Measurements from ENCODE around the gene MINDY4. TPM values are rescaled to one million over a fixed set of nuclear protein-coding genes. Genes with fewer than 3 reads are reported as not detected.
A peak's percentile ranks its signal among the peaks of the same experiment; 100 is the strongest.

The MINDY4 gene
- total RNA-seq, 2 donors from 2014 or later = 5.4 to 8.8 TPM

GRCh38 chr7:30757342-30757692 lies 13.9 kb upstream of the MINDY4 start:
- H3K27ac ChIP-seq = no peak overlapping the region
- H3K4me1 ChIP-seq = peaks cover 0 to 71% of the 10 kb centered on the region in 2 donors
- H3K9me3 ChIP-seq = no peaks in the 10 kb centered on the region
- no peaks in the 10 kb centered on the region for H3K27me3 ChIP-seq
- DNase-seq (ENCODE audit: low spot score) = no peak
- no peak overlapping the region for H3K4me3 ChIP-seq
- no peaks in the 10 kb centered on the region for H3K36me3 ChIP-seq
- TF ChIP-seq CTCF (IDR thresholded peaks at IDR 0.05) = no peak

- H3K4me3 ChIP-seq = no peak overlapping the region
- no peak for TF ChIP-seq CTCF (IDR thresholded peaks at IDR 0.05)
These were observed 10.6 kb upstream of the MINDY4 start for GRCh38 chr7:30760514-30761213.

GRCh38 chr7:30761214-30762156 lies 9.7 kb upstream of the MINDY4 start:
- Histone ChIP-seq H3K36me3 (no peaks in the 10 kb centered on the region), H3K9me3 (no peaks in the 10 kb centered on the region), H3K4me1 (peaks cover 0 to 66% of the 10 kb centered on the region in 2 donors), H3K27me3 (no peaks in the 10 kb centered on the region), H3K27ac (peak overlapping the region; percentile 55 to 57), H3K4me3 (no peak overlapping the region)
- no peak for DNase-seq (ENCODE audit: low spot score)
- TF ChIP-seq CTCF (IDR thresholded peaks at IDR 0.05) = no peak

More at GRCh38 chr7:30760514-30761213, 10.6 kb upstream of the MINDY4 start:
- DNase-seq (ENCODE audit: low spot score) = peak; percentile 79
- Histone ChIP-seq H3K27ac (peak overlapping the region; percentile 41 to 55), H3K4me1 (peaks cover 0 to 70% of the 10 kb centered on the region in 2 donors), H3K27me3 (no peaks in the 10 kb centered on the region), H3K9me3 (no peaks in the 10 kb centered on the region), H3K36me3 (no peaks in the 10 kb centered on the region)

GRCh38 chr7:30764030-30764975 lies 6.9 kb upstream of the MINDY4 start:
- H3K4me3 ChIP-seq = no peak overlapping the region
- H3K27ac ChIP-seq = peak overlapping the region; percentile 43 to 58
- no peak for TF ChIP-seq CTCF (IDR thresholded peaks at IDR 0.05)
- H3K27me3 ChIP-seq = no peaks in the 10 kb centered on the region
- H3K9me3 ChIP-seq = no peaks in the 10 kb centered on the region
- peaks cover 0 to 47% of the 10 kb centered on the region in 2 donors for H3K4me1 ChIP-seq
- H3K36me3 ChIP-seq = no peaks in the 10 kb centered on the region
- DNase-seq (ENCODE audit: low spot score) = peak; percentile 82

GRCh38 chr7:30765408-30765807 lies 5.8 kb upstream of the MINDY4 start:
- Histone ChIP-seq H3K27ac (peak overlapping the region; percentile 43 to 58), H3K27me3 (no peaks in the 10 kb centered on the region), H3K36me3 (no peaks in the 10 kb centered on the region), H3K4me1 (peaks cover 0 to 47% of the 10 kb centered on the region in 2 donors), H3K4me3 (no peak overlapping the region), H3K9me3 (no peaks in the 10 kb centered on the region)
- DNase-seq (ENCODE audit: low spot score) = no peak
- no peak for TF ChIP-seq CTCF (IDR thresholded peaks at IDR 0.05)

Data from right atrium auricular region (tissue), 2 donors.